ENCODE measurements around the gene SLC16A13.

Gene SLC16A13

GRCh38 chr17:7014261-7014994 is 21.4 kb upstream of the SLC16A13 start:
- DNase-seq, result peak; percentile 99

DNA sequence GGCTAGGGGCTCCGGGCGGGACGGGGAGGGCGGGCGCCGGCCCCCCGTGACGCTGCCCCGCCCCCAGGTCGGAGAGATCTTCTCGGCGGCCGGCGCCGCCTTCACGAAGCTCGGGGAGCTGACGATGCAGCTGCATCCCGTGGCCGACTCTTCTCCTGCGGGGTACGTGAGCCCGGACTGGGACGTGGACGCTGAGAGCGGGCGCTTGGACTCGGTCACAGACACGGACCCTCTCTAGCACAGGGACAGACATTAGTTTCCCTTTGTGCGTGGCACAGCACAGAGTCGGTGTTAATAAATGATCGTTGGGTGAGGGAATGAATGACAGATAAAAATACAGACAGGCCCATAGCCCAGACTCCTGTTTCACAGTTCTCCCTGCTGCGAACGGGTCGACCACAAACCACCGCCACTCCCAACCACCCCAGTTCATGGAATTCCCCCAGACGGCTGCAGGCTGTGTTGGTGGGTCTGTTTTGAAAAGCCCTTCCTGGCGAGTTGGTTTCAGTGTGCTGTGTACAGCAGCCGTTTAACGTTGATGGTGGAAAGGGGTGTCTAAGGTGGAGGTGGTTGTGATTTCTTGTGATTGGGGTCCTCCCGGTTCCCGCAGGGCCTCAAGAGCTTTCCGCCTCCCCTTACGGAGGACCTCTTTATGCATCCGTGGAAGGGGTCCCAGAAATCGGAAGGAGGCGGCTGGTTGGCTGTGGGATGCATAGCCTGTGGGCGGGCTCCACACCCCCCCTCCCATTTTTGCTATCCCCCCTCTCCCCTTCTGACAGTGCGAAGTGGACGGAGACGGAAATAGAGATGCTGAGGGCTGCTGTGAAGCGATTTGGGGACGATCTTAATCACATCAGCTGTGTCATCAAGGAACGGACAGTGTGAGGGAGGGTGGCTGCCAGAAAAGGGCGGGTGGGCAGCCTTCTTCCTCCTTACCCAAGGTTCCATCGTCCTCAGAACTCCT is 20.5 kb upstream of the SLC16A13 start:
- peak; percentile 89 to 92 for DNase-seq

GRCh38 chr17:7016418-7016817 is 19.4 kb upstream of the SLC16A13 start:
- DNase-seq, result no peak

DNA sequence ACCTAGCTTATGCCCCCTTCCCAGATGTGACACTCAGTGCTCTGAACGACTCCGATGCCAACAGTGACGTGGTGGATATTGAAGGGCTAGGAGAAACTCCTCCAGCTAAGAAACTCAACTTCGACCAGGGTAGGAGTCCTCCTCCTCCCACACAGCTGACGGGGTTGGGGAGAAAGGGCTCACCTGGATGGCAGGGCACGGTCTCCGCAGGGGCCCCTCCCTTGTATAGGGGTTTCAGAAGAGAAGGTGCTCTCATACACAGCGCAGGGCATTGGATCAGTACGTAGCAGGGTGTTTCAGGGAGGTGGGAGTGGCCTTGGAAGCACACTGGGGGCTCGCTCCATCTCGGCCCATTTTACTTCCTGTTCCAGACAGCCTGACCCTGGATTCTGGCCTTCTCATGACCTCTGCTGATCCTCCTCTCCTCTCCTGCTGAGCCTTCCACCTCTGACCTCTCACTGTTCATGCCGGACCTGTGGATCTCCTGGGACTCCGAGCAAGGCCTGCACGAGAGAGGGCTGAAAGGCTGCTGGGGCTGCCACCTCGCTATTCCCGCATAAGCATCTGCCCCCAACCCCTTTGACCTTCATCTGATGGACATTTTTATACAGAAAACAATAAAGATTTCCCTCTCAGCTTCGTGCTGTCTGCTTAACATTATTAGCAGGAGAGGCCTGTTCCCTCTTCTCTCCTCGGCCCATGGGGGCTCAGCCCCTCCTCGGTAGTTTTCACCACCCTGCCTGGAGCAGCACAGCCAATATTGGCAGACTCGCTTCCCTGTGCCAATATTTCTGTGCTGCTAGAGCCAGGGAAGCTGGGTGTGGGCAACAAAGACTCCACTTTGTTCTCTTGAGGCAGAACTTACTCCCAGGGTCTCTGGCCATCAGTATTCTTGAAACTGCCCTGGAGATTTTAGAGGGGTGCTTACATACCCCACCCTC is 18.7 kb upstream of the SLC16A13 start:
- no peak for DNase-seq

DNA sequence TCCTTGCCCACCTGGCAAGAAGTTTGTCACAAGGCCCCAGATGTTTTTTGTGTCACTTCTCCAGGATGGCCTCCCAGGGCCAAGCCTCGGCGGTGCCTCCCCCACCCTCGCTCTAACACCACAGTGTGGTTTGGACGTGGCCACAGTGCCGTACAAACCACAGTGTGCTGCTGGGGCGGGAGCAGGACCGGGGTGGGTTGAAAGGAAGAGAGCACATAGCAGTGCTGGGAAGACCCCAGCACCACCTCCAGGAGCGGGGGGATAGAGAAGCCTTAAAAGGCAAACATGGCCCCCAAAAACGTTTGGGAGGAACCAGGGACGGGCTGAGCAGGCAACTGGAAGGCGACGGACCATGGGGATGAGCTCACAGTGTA is 18.0 kb upstream of the SLC16A13 start:
- peak in 1 of 2 donors; percentile 33 for DNase-seq

- DNase-seq, result no peak
Measured at GRCh38 chr17:7018331-7018964, 17.4 kb upstream of the SLC16A13 start.

GRCh38 chr17:7019367-7019766 is 16.4 kb upstream of the SLC16A13 start:
- no peak for DNase-seq

DNA sequence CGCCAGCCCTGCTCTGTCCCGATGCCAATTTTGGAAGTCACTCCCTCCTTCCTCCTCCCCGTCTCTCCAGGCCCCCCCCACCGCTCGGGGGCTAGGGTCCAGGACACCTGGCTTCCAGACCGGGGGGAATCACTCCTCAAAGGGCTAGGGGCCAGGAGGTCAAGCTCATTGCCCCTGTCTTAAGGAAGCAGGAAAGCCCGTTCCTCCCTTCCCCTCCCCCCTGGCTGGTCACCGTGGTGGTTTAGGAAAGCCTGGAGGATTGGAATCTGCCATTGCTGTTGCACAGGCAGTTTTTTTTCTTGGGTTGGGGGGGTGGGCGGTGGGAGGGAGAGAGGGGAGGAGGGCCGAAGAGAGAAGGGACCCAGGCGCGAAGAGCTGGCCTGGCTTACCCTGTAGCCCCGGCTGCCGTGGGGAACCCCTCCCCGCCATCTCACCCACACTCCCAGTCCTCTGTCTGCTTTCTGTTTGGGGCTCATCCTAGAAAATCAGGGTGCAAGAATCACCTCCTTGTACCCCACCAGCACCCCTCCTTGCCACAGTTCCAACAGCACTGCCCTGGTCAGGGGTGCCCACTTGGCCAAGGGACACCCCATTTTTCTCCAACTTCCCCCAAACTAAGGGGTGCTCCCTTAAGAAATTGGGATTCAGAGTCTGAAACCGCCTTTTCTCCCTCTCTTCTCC is 15.8 kb upstream of the SLC16A13 start:
- DNase-seq, result no peak

GRCh38 chr17:7020894-7021664 is 14.7 kb upstream of the SLC16A13 start:
- DNase-seq, result no peak

DNA sequence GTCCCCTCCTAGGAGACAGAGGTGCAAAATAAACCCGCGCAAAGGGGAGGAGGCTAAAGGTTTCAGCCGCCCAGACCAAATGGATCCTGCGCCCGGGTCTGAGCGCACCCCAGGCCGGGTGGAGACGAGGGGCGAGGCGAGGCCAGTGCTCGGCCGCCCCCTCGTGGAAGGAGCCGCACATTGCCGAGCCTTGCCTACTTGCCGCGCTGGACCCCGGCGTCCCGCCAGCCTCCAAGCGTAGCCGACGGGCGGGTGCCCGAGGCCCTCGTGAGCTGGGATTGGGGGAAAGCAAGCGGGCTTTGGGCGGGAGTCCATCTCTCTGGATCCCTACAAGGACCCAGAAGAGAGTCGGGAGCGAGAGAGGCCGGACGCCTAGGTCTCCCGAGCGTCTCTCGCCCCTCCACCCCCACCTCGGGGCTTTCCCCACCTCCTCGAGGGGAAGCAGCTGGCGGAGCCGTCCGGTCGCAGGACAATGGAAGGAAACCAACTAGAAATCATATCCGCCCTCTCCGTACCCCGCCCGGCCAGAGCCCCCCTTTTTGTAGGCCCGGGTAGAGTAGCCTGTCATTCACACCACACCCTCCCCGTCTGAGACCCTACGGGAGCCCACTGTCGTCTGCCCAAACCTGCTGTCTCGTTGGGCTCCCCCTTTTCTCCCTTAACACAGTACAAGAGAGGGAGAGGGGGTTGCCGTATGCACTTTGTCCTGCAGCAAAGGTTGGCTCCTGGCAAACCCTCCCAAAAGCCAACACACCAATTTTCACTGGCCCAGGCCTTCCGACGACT is 13.6 kb upstream of the SLC16A13 start:
- peak; percentile 80 to 85 for DNase-seq

DNA sequence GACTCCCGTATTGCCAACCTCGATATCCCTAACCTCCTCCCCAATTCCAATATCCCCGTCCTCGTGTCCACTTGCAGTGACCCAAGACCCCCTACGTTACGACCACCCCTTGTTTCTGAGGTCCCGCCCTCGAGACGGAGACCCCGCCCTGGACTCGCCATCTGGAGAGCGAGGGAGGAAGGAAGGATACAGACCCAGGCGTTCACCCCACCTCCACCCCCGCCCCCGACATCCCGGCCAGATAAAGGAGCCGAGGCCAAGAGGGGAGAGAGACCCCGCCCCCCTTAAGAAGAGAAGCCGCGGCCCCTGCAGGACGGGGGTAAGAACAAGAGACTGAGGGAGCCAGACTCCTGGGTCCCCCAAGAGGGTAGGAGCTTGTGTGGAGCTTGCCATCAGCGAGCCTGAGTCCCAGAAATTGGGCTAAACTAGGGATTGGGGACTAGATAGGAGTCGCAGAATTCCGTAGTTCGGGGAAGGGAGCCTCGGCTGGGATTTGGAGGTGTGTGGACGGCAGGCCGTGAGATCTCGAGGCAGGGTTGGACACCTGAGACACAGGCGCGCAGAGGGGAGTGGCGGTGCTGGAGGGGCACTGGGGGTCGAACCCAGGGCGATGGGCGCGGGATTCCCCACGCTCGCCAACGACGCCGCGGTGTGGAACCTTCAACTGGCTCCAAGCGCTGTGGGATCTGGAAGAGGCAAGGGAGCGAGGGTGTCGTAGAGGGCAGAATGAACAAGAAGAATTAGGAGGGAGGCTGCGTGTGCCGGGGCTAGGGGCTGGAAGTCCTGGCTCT is 12.8 kb upstream of the SLC16A13 start, which contains the start of gene BCL6B:
TSS of gene BCL6B (plus strand) at position 270 of the 791 bp plus-strand sequence. CDS start 622 bp downstream, outside the sequence.
- DNase-seq, result no peak

- DNase-seq, result peak; percentile 97 to 98
Measured at GRCh38 chr17:7023576-7024401, 12.0 kb upstream of the SLC16A13 start.

DNA sequence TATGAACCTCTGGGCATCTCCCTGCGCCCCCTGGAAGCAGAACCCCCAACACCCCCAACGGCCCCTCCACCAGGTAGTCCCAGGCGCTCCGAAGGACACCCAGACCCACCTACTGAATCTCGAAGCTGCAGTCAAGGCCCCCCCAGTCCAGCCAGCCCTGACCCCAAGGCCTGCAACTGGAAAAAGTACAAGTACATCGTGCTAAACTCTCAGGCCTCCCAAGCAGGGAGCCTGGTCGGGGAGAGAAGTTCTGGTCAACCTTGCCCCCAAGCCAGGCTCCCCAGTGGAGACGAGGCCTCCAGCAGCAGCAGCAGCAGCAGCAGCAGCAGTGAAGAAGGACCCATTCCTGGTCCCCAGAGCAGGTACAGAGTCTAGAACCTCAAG is 11.4 kb upstream of the SLC16A13 start:
- no peak for DNase-seq

DNA sequence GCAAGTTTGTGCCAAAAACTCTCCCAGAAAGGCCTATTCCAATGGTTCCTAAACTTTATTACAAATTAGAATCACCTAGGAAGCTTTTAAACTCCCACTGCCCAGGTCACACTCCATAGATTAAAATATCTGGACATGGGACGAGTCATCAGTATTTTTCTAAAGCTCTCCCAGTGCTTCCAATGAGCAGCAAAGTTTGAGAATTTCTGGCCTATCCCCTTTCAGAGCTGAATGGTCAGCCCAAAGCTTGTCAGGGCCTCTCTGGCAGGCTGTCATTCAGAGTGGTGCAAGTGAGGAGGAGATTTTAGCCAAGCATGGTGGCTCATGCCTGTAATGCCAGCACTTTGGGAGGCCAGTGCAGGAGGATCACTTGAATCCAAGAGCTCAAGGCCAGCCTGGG is 10.6 kb upstream of the SLC16A13 start:
- DNase-seq, result no peak

- DNase-seq, result no peak
Measured at GRCh38 chr17:7026471-7027115, 9.2 kb upstream of the SLC16A13 start.

DNA sequence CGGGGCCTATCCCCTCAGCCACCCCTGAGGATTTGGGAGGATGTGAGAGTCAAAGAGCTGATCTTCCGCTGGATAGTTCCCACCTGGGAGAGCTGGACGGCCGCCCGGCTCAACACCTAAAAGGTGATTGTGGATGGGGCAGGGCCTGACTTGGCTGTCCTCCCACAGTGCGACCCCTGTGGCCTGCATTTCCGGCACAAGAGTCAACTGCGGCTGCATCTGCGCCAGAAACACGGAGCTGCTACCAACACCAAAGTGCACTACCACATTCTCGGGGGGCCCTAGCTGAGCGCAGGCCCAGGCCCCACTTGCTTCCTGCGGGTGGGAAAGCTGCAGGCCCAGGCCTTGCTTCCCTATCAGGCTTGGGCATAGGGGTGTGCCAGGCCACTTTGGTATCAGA is 8.5 kb upstream of the SLC16A13 start:
- no peak for DNase-seq

DNA sequence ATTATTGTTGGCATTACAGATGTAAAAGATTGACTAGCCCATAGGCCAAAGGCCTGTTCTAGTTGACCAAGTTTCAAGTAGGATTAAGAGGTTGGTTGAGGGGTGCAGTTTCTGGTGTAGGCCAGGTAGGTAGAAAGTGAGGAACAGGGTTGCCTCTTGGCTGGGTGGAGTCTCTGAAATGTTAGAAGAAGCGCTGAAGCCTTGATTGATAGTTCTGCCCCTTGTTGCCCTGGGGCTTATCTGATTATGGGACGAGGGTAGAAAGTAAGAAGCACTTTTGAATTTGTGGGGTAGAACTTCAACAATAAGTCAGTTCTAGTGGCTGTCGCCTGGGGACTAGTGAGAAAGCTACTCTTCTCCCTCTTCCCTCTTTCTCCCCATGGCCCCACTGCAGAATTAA is 6.7 kb upstream of the SLC16A13 start:
- no peak for DNase-seq

- DNase-seq, result peak; percentile 38 to 58
Measured at GRCh38 chr17:7029659-7030058, 6.2 kb upstream of the SLC16A13 start.
